ENCODE results near the gene ARL5C. TPM values are rescaled to one million over a fixed set of nuclear protein-coding genes. Genes with fewer than 3 reads are reported as not detected.

Gene ARL5C
- total and polyA plus RNA-seq, 8 donors: 0.31 to 1.0 (median 0.73) TPM; not detected in 3

GRCh38 chr17:39193346-39193745 is 27.4 kb upstream of the ARL5C start:
- H3K27ac ChIP-seq: no peak overlapping the region
- H3K4me1 ChIP-seq: no peaks in the 10 kb centered on the region
- intact Hi-C loops (cut with DNase I): no loop called here
- H3K9me3 ChIP-seq: no peaks in the 10 kb centered on the region
- H3K4me3 ChIP-seq: no peak overlapping the region
- TF ChIP-seq CTCF (IDR thresholded peaks at IDR 0.05): no peak
- 81% methylated on average over 10 of the region's 10 CpGs for WGBS, 2 donors
- H3K27me3 ChIP-seq: no peaks in the 10 kb centered on the region
- DNase-seq: no peak
- FAIRE-seq: no peak
- H3K36me3 ChIP-seq: no peaks in the 10 kb centered on the region
- ATAC-seq: no peak

GRCh38 chr17:39192901-39193300 is 26.9 kb upstream of the ARL5C start:
- DNase-seq: no peak
- intact Hi-C loops (cut with DNase I): no loop called here
- Histone ChIP-seq H3K4me1 (no peaks in the 10 kb centered on the region), H3K4me3 (no peak overlapping the region), H3K27me3 (no peaks in the 10 kb centered on the region), H3K27ac (no peak overlapping the region), H3K36me3 (no peaks in the 10 kb centered on the region), H3K9me3 (no peaks in the 10 kb centered on the region)
- no peak for TF ChIP-seq CTCF (IDR thresholded peaks at IDR 0.05)
- WGBS, 2 donors: 92% methylated on average over 15 to 16 of the region's 16 CpGs
- no peak for FAIRE-seq
- ATAC-seq: no peak

- TF ChIP-seq CTCF (IDR thresholded peaks at IDR 0.05): no peak
- Histone ChIP-seq H3K4me3 (no peak overlapping the region), H3K9me3 (no peaks in the 10 kb centered on the region), H3K4me1 (no peaks in the 10 kb centered on the region), H3K27me3 (no peaks in the 10 kb centered on the region), H3K27ac (no peak overlapping the region), H3K36me3 (no peaks in the 10 kb centered on the region)
- no peak for FAIRE-seq
- intact Hi-C loops (cut with DNase I): no loop called here
- 86 to 88% methylated on average over 9 of the region's 9 CpGs for WGBS, 2 donors
- no peak for DNase-seq
- no peak for ATAC-seq
These were observed 26.0 kb upstream of the ARL5C start for GRCh38 chr17:39191750-39192510.

- 92 to 97% methylated on average over 9 of the region's 9 CpGs for WGBS, 2 donors
- ATAC-seq (no peak), DNase-seq (no peak), FAIRE-seq (no peak)
- H3K4me1 ChIP-seq: no peaks in the 10 kb centered on the region
- no peaks in the 10 kb centered on the region for H3K36me3 ChIP-seq
- no peak overlapping the region for H3K4me3 ChIP-seq
- H3K27me3 ChIP-seq: no peaks in the 10 kb centered on the region
- no peaks in the 10 kb centered on the region for H3K9me3 ChIP-seq
- TF ChIP-seq CTCF (IDR thresholded peaks at IDR 0.05): no peak
- H3K27ac ChIP-seq: no peak overlapping the region
- intact Hi-C loops (cut with DNase I): no loop called here
These were observed 21.3 kb upstream of the ARL5C start for GRCh38 chr17:39187152-39187830.

- ATAC-seq: no peak
- no peaks in the 10 kb centered on the region for H3K36me3 ChIP-seq
These were observed 20.6 kb upstream of the ARL5C start for GRCh38 chr17:39186481-39187002.

More at GRCh38 chr17:39186481-39187002, 20.6 kb upstream of the ARL5C start:
- no peaks in the 10 kb centered on the region for H3K9me3 ChIP-seq
- no peak for TF ChIP-seq CTCF (IDR thresholded peaks at IDR 0.05)
- DNase-seq (no peak), FAIRE-seq (no peak)
- no peak overlapping the region for H3K4me3 ChIP-seq
- intact Hi-C loops (cut with DNase I): no loop called here
- H3K27ac ChIP-seq: no peak overlapping the region
- H3K27me3 ChIP-seq: no peaks in the 10 kb centered on the region
- 85% methylated on average over 15 of the region's 15 CpGs for WGBS, 2 donors
- no peaks in the 10 kb centered on the region for H3K4me1 ChIP-seq
